ENCODE data around the gene PCNX1.
"Not testable (repeated sequence)": the region's sequence is repeated elsewhere in the genome, so short reads cannot be mapped to it uniquely, and the experiment has no call there.

Gene PCNX1

GRCh38 chr14:71143381-71144290 is 236.4 kb downstream of the PCNX1 start:
- FAIRE-seq (peak; percentile 80), DNase-seq (ENCODE audit: low spot score) (peak; percentile 87)

DNA sequence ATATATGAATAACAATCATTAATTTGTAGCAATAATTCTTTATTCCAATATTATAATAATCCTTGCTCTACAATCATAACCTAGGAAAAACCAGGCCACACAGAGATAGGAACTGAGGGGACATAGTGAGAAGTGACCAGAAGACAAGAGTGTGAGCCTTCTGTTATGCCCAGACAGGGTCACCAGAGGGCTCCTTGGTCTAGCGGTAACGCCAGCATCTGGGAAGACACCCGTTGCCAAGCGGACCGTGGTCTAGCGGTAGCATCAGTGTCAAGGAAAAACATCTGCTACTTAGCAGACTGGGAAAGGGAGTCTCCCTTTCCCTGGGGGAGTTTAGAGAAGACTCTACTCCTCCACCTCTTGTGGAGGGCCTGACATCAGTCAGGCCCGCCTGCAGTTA is 240.1 kb downstream of the PCNX1 start:
- FAIRE-seq; DNase-seq (ENCODE audit: low spot score): not testable (repeated sequence)

- DNase-seq (ENCODE audit: low spot score) (no peak), FAIRE-seq (no peak)
Measured at GRCh38 chr14:71148627-71149026, 241.4 kb downstream of the PCNX1 start.

DNA sequence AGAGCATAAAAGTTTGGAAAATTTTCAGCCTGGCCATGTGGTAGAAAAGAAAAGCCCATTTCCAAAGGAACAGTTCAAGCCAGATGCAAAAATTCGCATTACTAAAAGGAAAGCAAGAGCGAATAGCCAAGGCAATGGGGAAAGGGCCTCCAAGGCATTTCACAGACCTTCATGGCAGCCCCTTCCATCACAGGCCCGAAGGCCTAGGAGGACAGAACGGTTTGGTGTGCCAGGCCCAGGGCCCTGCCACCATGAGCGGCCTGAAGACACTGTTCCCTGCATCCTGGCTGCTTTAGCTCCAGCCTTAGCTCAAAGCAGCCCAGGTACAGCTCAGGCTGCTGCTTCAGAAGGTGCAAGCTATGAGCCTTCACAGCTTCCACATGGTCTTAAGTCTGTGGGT is 243.5 kb downstream of the PCNX1 start:
- FAIRE-seq (peak; percentile 53), DNase-seq (ENCODE audit: low spot score) (no peak)

GRCh38 chr14:71155743-71156142 is 248.5 kb downstream of the PCNX1 start:
- FAIRE-seq = no peak
- DNase-seq (ENCODE audit: low spot score) = no peak

- no peak for DNase-seq (ENCODE audit: low spot score)
- peak; percentile 86 for FAIRE-seq
Measured at GRCh38 chr14:71163050-71163841, 256.0 kb downstream of the PCNX1 start.

- FAIRE-seq (no peak), DNase-seq (ENCODE audit: low spot score) (no peak)
Measured at GRCh38 chr14:71163842-71164629, 256.8 kb downstream of the PCNX1 start.
